ENCODE data around the gene COX14.
"Not testable (repeated sequence)": the region's sequence is repeated elsewhere in the genome, so short reads cannot be mapped to it uniquely, and the experiment has no call there.

COX14 gene

DNA sequence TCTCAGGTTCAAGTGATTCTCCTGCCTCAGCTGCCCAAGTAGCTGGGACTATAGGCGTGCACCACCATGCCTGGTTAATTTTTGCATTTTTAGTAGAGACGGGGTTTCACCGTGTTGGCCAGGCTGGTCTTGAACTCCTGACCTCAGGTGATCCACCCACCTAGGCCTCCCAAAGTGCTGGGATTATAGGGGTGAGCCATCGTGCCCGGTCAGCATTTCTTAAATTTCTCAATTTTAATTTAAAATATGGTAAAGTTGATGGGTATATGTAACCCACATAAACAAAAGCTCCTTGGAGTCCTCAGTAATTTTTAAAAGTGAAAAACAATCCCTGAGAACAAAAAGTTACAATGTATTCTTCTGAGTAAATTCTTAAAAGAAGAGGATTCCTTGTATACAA, 42.9 kb downstream of the COX14 start:
- not testable (repeated sequence) for DNase-seq (ENCODE audit: low spot score)

DNA sequence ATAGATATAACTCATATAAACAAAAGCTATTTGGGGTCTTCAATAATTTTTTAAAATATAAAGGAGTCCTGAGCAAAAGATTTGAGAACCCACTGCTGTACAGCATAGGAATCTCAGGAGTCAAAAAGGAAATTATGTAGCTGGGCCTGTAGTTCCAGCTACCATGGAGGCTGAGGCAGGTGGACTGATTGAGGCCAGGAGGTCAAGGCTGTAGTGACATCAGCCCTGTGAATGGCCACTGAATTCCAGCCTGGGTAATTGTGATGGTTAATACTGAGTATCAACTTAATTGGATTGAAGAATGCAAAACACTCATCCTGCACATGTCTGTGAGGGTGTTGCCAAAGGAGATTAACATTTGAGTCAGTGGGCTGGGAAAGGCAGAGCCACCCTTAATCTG, 44.6 kb downstream of the COX14 start:
- DNase-seq (ENCODE audit: low spot score), result no peak

DNA sequence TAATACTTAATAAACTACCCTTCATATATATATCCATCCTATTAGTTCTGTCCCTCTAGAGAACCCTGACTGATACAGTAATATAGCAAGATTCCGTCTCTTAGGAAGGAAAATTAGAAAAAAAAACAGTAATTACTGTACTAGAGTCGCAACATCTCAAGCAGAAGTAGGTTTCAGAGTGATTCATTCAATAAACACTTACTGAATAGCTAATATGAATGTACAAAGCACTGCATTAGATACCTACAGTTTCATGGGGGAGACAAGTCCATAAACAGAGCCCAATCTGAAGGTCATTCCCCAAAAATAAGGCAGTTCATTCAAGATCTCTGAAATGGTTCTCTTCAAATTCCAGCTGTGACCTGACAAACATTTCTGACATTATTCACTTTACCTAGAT, 45.2 kb downstream of the COX14 start:
- no peak for DNase-seq (ENCODE audit: low spot score)

GRCh38 chr12:50160643-50161042, 48.6 kb downstream of the COX14 start:
- DNase-seq (ENCODE audit: low spot score), result no peak

GRCh38 chr12:50162230-50162629, 50.2 kb downstream of the COX14 start:
- DNase-seq (ENCODE audit: low spot score), result no peak

DNA sequence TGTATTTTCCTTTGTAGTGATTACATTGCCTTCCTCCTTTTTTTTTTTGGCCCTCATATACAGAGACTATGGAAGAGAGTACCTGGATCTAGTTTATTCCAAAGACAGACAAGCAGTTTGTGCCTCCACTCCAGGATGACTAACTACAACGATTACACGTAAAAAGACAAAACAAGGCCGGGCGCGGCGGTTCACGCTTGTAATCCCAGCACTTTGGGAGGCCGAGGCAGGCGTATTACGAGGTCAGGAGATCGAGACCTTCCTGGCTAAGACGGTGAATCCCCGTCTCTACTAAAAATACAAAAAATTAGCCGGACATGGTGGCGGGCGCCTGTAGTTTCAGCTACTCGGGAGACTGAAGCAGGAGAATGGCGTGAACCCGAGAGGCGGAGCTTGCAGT, 52.9 kb downstream of the COX14 start:
- DNase-seq (ENCODE audit: low spot score), result no peak

- peak; percentile 19 for DNase-seq (ENCODE audit: low spot score)
These were observed 54.7 kb downstream of the COX14 start for GRCh38 chr12:50166799-50167048.

DNA sequence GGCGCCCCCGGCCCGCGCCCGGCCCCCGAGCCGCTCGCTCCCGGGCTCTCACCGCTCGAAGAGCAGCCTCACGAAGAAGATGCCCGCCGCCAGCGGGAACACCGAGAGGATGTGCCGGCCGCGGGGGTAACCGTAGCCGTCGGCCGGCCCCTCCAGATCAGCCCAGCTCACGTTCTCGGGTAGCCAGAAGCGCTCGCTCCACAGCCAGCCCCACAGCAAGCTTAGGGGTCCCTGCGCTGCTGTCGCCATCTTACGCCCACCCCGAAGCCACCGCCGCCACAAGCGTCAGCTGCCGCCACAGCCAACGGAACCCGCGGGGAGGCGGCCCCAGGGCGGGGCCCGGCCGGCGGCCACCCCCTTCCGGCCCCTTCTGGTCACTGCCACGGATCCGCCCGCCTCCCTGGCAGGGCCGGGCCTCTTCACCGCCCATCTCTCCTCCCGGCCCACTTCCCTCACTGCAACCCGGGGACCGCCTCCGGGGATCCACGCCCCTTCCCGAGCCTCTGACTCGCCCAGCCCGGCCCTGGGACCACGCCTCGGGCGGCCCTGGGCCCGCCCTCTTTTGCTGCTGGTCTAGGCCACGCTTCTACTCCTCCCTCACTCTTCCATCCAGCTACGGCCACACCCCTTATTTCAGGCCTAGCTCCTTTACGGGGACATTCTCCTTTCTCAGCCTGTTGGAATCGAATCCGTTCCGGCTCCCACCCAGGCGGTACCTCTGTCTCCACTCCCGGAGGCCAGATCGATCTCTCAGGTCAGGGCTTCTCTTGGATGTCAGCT, 55.2 kb downstream of the COX14 start, which contains the start of gene CERS5:
CERS5 (minus strand) TSS at position 321 of the 780 bp plus-strand sequence; CDS start at position 249, 72 bp downstream.
- peak; percentile 94 for DNase-seq (ENCODE audit: low spot score)
